GM19372 (cell line): ENCODE results near the gene CUX1.
"Not testable (repeated sequence)": the region's sequence is repeated elsewhere in the genome, so short reads cannot be mapped to it uniquely, and the experiment has no call there.

Experiments
- ATAC-seq: cut with Tn5 transposase; IDR thresholded peaks from one replicate; pipeline ENCODE4 v1.9.1; 2021; ENCODE audit warnings: mild to moderate bottlenecking, low read depth, moderate library complexity; ENCODE audit not compliant: unreplicated experiment

The CUX1 gene

GRCh38 chr7:101846800-101847538, 29.5 kb downstream of the CUX1 start:
- no peak for ATAC-seq

- no peak for ATAC-seq
Measured at GRCh38 chr7:101848208-101848951, 31.0 kb downstream of the CUX1 start.

GRCh38 chr7:101849314-101849713, 31.9 kb downstream of the CUX1 start:
- not testable (repeated sequence) for ATAC-seq

- not testable (repeated sequence) for ATAC-seq
Measured at GRCh38 chr7:101852364-101852763, 34.9 kb downstream of the CUX1 start.

- ATAC-seq = no peak
Measured at GRCh38 chr7:101853684-101854083, 36.3 kb downstream of the CUX1 start.

GRCh38 chr7:101854084-101854865, 36.8 kb downstream of the CUX1 start:
- ATAC-seq = no peak

- peak; percentile 92 for ATAC-seq
Measured at GRCh38 chr7:101856473-101857357, 39.3 kb downstream of the CUX1 start.

- no peak for ATAC-seq
Measured at GRCh38 chr7:101857358-101857811, 40.0 kb downstream of the CUX1 start.

- no peak for ATAC-seq
Measured at GRCh38 chr7:101858437-101859385, 41.3 kb downstream of the CUX1 start.

GRCh38 chr7:101859411-101860106, 42.1 kb downstream of the CUX1 start:
- ATAC-seq = no peak

GRCh38 chr7:101860316-101861217, 43.1 kb downstream of the CUX1 start:
- ATAC-seq = no peak

GRCh38 chr7:101861218-101861775, 43.9 kb downstream of the CUX1 start:
- ATAC-seq = no peak

- ATAC-seq = no peak
Measured at GRCh38 chr7:101862280-101863220, 45.1 kb downstream of the CUX1 start.

GRCh38 chr7:101863598-101863997, 46.2 kb downstream of the CUX1 start:
- no peak for ATAC-seq

GRCh38 chr7:101864039-101864438, 46.6 kb downstream of the CUX1 start:
- ATAC-seq = no peak

- no peak for ATAC-seq
Measured at GRCh38 chr7:101865031-101865430, 47.6 kb downstream of the CUX1 start.
